ENCODE results near the gene SYNRG. TPM values are rescaled to one million over a fixed set of nuclear protein-coding genes. Genes with fewer than 3 reads are reported as not detected.

The SYNRG gene
- total and polyA plus RNA-seq, 2 of the 13 experiments (the other 11 are each of a cell fraction or from before 2014, with no cell fraction given): 7.3 to 8.7 TPM

DNA sequence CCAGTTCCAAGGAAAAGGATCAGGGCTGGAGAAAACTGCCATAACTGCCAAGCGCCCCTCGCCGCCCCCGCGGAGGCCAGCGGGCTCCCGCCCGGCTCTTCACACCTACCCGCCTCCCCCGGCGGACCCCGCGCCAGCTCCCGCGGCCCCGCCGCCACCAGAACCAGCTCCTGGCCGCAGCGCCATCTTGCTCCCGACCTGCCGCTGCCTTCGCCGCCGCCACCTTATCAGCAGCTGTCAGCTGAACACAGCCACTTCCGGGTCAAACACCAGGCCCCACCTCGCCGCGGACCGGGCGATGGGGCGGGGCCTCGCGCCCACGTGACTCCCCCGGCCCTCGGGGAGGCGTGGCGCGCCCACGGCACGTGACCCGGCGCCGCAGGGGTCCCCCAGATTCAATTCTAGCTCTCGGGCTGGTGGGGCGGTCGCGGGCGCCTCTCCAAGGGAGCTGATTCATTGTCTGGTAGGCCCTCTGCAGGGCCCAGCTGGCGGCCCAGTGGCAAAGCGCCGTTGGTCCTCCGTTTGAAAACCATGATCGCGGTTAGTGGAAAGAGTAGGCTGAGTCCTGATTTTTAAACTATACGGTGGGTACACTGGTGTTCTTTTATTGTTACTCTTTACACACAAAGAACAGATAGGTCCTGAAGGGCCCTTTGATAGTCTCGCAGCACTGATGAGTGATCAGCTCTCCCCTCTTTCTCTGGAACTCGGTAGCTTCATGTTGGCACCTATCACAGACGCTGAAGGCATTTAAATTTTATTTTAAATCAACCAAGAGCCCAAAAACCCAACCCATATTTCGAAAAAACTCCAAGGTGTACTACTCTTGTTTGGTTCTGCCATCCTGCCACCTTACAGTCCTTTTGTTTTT lies at the start of gene SYNRG (continued):
- TF ChIP-seq HNRNPK (IDR thresholded peaks at IDR 0.05; ENCODE audit: low read depth, low read length, poor library complexity, severe bottlenecking): peak; percentile 95
- TF ChIP-seq, protein P1, sequence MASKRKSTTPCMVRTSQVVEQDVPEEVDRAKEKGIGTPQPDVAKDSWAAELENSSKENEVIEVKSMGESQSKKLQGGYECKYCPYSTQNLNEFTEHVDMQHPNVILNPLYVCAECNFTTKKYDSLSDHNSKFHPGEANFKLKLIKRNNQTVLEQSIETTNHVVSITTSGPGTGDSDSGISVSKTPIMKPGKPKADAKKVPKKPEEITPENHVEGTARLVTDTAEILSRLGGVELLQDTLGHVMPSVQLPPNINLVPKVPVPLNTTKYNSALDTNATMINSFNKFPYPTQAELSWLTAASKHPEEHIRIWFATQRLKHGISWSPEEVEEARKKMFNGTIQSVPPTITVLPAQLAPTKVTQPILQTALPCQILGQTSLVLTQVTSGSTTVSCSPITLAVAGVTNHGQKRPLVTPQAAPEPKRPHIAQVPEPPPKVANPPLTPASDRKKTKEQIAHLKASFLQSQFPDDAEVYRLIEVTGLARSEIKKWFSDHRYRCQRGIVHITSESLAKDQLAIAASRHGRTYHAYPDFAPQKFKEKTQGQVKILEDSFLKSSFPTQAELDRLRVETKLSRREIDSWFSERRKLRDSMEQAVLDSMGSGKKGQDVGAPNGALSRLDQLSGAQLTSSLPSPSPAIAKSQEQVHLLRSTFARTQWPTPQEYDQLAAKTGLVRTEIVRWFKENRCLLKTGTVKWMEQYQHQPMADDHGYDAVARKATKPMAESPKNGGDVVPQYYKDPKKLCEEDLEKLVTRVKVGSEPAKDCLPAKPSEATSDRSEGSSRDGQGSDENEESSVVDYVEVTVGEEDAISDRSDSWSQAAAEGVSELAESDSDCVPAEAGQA (IDR thresholded peaks at IDR 0.05; ENCODE audit: low read depth): peak; percentile 67; the same call in 1 of the 2 replicates
- TF ChIP-seq, protein P1 (CRISPR knock-in tag; IDR thresholded peaks at IDR 0.05; ENCODE audit: borderline replicate concordance): no peak
- peak; percentile 64; the same call in 1 of the 2 replicates for TF ChIP-seq ZNF343 (CRISPR knock-in tag; IDR thresholded peaks at IDR 0.05)
- peak; percentile 55; the same call in 1 of the 2 replicates for TF ChIP-seq ZNF615 (CRISPR knock-in tag; IDR thresholded peaks at IDR 0.05; ENCODE audit: borderline replicate concordance)
- TF ChIP-seq THYN1 (CRISPR knock-in tag; IDR thresholded peaks at IDR 0.05; ENCODE audit: borderline replicate concordance, low read depth): no peak
- TF ChIP-seq HHEX (CRISPR knock-in tag; IDR thresholded peaks at IDR 0.05): no peak
- TF ChIP-seq, protein P2, sequence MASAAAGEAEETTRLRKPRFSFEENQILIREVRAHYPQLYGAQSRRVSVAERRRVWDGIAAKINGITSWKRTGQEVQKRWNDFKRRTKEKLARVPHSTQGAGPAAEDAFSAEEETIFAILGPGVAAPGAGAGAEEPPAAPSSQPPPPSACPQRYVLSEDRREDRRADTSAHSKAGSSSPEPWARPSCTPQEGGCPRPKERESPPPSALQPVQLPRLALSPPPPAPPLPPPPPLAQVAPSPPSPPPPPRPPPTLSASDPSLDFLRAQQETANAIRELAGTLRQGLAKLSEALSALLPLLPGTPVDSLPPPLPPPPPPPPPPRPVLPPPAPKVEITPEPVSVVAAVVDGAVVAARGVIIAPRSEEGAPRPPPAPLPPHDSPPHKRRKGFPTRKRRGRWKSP (CRISPR knock-in tag; IDR thresholded peaks at IDR 0.05): peak; percentile 41; the same call in 1 of the 2 replicates
- no peak for TF ChIP-seq CREB1 (IDR thresholded peaks at IDR 0.05)
- no peak for TF ChIP-seq CREB1 (CRISPR knock-in tag; IDR thresholded peaks at IDR 0.05)
- no peak for TF ChIP-seq SOX6 (IDR thresholded peaks at IDR 0.05)
- TF ChIP-seq SOX6 (CRISPR knock-in tag; IDR thresholded peaks at IDR 0.05): peak; percentile 51; the same call in 1 of the 2 replicates
- peak; percentile 23 for TF ChIP-seq ZNF564 (CRISPR knock-in tag; IDR thresholded peaks at IDR 0.05)
- no peak for TF ChIP-seq SNAI1 (CRISPR knock-in tag; IDR thresholded peaks at IDR 0.05; ENCODE audit: borderline replicate concordance)
- no peak for TF ChIP-seq PLRG1 (conservative IDR thresholded peaks at IDR 0.05)
- peak; percentile 18; the same call in 1 of the 2 replicates for TF ChIP-seq FOXP4 (CRISPR knock-in tag; IDR thresholded peaks at IDR 0.05)
- TF ChIP-seq NFRKB (IDR thresholded peaks at IDR 0.05): no peak; the same call in 1 of the 2 replicates
- no peak for TF ChIP-seq EHMT2 (IDR thresholded peaks at IDR 0.05; ENCODE audit: borderline replicate concordance, low read depth, low read length)

Data from HepG2 (cell line).